NCI-H526 treated with DMSO at 0.1 percent for 48 hours (cell line): ENCODE results near the gene ZC3H12A.

Experiments
- DNase-seq: peaks from one replicate; lab custom pipeline; 2025; lab: John Stamatoyannopoulos, UW

The ZC3H12A gene

DNA sequence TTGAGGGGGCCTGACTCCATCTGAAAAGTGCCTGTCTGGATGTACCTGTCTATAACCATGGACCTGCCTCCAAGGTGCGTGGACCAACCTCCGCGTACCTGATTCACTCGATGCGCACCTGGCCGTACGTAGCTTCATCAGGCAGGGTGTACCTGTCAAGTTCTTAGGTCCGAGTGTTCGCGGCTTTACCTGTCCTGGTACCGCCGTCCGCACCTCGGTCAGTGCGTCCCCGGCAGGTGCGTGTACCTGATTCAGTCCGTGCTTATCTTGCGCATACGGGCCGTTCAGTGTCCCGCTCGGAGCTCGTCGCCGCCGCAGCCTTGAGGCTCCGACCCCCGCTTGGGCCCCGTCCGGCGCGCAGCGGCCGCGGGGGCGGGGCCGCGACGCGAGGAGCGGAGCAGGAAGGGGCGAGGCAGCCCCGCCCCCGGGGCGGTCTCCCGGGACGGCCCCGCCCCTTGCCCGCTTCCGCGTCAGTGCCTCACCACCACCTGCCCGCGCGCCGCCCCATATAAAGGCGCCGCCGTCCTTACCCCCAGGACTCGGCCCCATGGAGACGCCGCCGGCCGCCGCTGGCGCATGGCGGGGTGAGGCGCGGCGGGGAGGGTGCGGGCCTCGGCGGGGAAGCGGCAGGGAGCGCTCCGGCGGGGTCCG is at the start of gene ZC3H12A:
ZC3H12A (plus strand) TSS at position 535 of the 651 bp plus-strand sequence. CDS start 917 bp downstream, outside the sequence.
- DNase-seq = peak; percentile 88

DNA sequence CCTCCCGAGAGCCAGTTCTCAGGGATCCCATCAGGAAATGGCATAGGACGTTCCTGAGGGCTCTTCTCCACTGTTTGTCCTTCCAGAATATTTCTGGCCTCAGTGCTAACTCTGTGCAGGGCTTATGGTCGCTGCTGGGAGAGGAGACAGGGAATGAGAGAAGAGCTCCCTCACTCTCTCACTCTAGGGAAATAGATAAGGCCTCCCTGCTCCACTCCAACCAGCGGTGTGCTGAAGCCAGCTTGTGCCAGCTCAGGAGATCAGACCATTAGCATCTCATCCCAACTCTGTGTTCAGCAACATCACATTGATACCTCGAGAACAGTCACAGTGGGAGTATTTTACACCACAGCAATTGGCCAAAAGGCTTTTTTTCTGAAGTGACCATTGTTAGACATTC is 49.2 kb upstream of the ZC3H12A start:
- no peak for DNase-seq

DNA sequence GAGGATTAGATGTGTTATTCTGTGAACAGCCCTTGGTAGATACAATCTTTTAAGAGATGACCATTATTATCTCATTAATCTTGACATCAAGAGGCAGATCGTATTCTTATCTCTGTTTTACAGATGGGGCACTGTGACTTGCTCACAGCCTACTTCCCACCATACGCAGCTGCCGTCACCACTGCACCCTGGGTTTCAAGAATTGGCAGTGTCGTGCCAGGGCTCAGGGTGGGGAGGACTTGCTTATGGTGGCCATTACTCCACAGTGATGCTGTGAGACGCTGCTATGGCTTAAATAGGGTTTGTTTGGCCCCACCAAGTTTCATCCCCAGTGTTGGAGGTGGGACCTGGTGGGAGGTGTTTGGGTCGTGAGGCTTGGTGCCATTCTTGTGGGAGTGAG is 45.4 kb upstream of the ZC3H12A start:
- DNase-seq = no peak

DNA sequence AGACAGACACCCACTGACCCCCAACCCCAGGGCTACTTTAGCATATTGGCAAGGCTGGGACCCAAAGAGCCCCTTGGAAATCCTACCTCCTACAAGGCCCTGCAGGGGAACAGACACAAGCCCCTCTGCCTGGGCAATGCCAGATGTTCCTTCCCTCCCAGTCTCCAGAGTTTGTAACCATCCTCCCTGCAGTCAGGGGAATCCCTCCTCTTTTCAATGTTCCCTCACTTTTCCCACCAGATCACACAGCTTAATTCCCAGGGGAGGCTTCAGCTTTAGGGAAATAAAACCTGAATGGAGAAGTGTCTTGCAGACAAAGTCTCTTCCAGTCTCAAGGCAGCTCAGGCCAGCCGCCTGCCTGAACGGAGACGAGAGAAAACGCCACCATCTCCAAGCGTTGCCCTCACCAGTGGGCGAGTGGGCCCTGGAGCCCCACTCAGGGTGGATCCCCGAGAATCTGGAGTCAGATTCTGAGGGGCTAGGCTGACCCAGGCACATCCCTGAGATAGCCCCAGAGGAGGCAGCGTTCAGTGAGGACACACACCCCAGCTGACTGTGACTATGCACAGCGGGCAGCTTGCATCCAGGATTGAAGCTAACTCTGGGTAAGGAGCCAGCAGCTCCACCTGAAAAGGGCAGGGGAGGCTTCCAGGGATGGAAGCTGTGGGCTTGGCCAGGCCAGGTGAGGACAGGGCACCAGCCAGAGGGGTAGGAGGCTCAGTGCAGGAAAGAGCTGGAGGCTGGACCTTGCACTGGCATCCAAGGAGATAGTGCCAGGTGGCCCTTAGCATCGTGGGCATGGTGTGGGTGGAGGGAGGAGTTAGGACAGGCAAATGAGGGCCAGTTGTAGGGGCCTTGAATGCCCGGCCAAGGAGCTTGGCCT is 44.0 kb upstream of the ZC3H12A start:
- no peak for DNase-seq

DNA sequence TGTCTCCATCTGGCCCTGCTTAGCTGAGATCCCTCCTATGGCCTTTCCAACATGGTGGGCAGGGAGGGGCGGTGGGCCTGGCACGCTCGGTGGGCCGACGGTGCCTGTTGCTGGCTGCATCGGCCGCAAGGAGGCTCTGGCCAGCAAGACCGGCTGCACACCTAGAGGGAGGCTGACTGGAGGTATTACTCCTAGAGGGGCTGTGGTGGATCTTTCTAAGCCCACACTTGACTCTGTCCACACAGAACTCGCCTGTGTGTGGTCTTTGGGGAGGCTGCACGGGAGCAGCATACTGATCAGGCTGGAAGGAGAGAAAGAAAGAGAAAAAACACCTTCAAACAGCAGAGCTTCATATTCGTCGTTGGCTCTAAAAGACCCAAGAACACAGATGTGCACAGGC is 41.7 kb upstream of the ZC3H12A start:
- no peak for DNase-seq

DNA sequence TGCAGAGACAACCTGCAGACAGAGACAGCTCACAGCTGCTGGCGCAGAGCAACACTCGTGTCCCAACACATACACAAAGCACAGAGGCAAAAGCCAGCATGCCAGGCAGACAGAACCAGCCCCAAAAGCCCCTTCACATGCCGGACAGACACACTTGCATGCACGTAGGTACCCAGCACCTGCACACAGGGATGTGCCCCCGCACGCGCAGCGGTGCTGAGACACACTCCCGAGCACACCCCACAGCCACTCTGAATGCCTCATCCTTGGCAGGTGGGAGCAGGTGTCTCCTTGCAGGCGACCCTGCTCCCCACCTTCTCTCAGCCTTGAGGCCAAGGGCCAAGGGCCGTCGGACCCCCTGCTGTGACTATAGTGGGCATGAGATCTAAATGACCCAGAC is 41.2 kb upstream of the ZC3H12A start:
- no peak for DNase-seq

DNA sequence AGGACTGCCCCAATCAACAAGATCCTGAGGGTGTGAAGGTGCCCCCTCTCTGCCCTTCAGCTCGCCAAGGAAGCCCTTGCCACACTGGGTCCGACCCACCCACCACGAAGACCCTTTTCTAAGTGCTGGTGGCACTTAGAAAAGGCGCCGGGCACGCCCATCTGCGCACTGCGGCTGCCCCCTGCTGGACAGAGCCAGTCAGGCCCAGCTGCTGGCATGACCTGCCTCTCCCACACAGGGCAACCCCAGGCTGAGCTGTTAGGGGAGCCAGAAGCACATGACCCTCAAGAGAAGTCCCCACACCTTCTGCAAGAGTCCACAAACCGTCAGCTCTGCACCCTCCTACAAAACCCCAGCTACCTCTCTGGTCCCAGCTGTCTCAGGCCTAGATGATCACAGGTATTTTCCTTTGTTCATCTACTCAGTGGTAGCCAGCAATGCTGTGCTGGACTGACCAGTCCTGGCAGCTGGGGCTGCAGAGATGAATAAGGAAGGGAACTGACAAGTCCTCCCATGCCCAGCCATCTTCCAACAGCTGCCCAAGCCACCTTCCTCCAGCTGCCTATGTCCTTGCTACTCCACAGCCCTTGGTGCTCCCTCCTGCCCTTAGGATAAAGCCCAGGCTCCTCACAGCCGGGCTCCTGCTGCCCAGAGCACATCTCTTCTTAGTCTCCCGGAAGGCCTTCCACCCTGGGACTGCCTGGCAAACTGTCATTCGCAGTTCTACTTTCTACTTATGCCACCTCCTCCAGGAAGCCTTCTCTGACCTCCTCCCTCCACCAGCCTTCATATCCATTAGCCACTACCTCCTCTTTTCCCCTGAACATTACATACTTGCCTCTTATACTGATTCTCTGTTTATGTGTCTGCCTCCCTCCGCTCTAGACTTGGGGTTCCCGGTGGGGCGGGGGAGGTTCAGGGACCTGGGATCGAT is 39.8 kb upstream of the ZC3H12A start:
- peak; percentile 38 for DNase-seq

DNA sequence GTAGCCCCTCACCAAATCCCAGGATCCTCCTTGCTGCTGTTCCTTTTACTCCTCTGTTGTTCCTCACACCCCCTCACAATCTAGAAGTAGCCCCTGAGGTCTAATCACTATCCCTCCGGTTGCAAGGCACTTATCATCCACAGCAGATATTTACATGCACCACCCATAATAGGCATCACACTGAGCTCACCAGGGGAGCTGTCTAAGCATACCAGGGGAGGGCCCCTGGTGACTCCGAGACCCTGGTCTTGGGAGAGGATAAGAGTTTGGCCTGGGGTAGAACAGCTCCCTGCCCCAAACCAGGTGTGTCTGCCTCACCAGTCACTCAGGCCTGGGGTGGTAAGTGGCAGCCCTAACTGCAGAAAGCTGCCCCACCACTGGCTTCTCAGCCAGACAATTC is 37.3 kb upstream of the ZC3H12A start:
- no peak for DNase-seq

DNA sequence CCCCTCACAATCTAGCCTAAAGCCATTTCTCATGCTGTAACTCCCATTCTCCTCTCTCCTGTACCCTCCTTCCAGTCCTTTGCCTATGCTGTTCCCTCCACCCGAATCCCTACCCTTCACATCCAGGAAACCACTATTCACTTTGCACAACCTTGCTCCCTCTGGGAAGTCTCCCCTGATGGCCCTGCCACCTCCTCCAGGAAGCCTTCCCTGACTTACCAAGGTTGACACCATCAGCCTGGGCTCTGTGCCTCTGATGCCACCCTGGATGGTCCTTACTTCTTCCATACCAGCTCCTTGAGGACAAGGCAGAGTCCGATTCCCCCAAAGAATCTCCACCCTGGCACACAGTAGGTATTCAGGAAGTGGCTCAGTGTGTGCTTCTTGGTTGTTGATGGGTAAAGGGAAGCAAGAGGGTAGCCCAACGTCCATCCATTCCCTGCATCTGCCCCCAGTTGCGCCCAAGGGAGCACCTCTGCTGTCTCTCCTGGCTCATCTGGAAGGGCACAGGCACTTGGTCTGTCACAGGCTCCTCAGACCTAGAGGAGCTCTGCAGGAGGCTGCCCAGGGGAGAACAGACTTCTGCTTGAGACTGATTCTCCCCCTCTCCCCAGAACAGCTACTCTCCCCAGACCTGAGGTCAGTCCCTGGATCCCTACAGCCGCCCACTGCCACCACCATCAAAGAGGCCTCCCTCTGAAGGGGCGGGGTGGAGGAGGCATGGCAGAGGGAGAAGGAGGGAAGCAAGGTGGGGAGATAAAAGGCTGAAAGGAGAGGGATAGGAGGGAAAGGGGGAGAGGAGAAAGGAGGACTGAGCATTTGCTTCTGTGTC is 36.1 kb upstream of the ZC3H12A start:
- no peak for DNase-seq

DNA sequence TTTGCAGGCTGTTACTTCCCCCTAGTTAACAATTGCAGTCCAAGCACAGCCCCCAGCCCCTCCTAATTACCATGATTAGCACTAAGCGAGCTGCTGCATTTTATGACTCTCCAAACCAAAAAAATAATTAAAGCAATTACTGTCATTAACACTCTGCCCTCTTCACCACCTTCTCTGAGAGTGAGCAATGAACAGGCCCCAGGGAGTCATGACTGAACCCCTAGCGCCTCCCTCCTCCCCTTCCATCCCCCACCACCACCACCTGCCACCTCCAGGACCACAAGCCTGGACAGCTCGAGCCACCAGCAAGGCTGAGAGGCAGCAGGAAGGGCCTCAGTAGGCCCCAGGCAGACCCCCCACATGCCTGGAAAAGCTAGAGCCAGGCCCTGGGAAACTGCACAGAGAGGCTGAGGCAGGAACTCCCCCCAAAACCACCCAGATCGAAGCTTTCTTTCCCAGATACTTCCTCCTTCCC is 35.5 kb upstream of the ZC3H12A start:
- no peak for DNase-seq

DNA sequence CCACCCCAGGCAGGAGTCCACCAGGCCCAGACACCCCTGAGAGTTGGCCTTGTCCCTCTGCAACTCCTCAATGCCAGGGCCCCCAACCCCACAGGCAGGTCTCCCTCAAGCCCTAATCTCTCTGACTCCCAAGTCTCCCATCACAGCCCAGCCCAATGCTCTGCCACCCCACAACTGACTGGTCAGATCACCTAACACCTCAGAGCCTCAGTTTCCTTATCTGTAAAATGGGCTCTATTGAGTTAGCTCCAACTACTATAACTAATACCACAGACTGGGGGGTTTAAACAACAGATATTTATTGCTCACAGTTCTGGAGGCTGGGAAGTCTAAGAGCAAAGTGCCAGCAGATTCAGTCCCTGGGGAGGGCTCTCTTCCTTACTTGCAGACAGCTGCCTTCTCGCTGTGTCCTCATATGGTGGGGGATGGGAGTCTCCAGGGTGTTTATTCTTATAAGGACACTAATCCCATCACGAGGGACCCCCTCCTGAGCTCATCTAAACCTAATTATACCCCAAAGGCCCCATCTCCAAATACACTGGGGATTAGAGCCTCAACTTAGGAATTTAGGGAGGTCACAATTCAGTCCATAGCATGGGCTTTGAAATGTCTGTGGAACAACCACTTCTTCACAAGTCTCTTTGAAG is 34.9 kb upstream of the ZC3H12A start:
- no peak for DNase-seq

DNA sequence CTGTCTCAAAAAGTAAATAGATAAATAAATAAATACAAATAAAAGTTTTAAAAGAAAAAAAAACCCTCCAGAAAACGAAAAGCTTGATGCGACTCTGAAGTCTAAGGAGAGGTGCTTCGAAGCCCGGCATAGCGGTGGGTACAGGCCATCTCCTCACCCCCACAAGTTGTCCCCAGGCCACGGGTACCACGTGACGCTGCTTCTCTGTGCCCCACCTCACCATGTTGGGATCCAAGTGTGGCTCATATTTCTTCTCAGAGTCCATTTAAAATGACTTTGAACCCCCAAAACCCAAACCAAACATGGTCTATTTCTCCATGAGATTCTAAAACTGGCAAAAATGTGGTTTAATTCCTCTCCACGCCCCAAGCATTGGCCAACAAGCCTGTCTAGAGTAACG is 32.9 kb upstream of the ZC3H12A start:
- no peak for DNase-seq

DNA sequence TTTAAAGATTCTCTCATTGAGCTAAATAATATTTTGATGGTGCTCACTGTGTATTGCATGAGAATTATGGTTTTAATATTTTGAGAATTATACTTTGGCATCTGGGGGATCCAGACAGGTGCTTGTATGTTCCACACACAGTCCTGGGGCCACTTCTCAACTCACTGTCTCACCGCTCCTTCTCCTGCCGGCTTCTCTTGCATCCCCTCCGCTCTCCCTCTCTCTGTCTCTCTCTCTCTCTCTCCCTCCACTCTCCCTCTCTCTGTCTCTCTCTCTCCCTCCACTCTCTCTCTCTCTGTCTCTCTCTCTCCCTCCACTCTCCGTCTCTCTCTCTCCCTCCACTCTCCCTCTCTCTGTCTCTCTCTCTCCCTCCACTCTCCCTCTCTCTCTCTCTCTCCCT is 32.2 kb upstream of the ZC3H12A start:
- DNase-seq = no peak

DNA sequence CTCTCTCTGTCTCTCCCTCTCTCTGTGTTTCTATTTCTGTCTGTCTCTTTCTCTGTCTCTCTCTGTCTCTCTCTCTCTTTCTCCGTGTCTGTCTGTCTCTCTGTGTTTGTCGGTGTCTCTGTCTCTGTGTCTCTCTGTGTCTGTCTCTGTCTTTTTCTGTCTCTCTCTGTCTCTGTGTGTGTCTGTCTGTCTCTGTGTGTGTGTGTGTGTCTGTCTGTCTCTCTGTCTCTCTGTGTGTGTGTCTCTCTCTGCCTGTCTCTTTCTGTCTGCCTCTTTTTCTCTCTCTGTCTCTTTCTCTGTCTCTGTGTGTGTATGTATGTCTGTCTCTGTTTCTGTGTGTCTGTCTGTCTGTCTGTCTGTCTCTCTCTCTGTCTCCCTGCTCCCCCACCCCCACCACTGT is 31.7 kb upstream of the ZC3H12A start:
- DNase-seq = no peak

DNA sequence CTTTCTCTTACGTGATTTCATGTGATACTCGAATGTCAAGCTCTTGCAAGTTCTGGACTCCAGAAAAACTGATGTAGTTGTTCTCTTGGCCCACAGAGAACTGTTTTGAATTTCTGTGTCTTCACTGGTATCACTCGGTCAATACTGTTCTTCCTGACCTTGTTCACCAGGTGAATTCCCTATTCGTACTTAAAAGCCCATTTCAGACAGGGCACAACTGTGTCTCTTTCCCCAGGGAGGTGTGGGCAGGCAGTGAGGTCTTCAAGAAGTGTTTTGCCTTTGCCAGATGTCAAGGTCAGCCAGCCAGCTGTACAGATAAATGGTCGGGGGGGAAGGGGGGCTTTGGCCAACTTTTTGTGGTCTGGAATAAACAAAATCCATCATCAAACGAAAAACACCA is 27.5 kb upstream of the ZC3H12A start:
- no peak for DNase-seq

DNA sequence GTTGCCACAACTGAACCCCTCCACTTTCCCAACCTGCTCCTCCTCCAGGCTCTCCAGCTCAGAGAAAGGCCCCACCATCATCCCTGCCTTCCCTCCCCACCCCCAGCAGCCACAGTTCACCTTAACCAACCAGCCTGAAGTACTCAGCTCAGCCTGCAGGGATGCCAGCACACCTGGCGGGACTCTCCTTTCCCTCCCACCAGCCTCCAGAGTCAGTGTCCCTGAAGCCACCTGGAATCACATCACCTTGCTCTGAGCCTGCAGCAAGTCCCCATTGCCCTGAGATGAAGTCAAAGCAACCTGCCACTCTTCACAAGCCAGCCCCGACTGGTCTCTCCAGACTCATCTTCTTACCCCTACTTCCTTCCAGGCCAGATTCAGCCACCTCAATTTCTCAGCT is 26.2 kb upstream of the ZC3H12A start:
- DNase-seq = no peak

DNA sequence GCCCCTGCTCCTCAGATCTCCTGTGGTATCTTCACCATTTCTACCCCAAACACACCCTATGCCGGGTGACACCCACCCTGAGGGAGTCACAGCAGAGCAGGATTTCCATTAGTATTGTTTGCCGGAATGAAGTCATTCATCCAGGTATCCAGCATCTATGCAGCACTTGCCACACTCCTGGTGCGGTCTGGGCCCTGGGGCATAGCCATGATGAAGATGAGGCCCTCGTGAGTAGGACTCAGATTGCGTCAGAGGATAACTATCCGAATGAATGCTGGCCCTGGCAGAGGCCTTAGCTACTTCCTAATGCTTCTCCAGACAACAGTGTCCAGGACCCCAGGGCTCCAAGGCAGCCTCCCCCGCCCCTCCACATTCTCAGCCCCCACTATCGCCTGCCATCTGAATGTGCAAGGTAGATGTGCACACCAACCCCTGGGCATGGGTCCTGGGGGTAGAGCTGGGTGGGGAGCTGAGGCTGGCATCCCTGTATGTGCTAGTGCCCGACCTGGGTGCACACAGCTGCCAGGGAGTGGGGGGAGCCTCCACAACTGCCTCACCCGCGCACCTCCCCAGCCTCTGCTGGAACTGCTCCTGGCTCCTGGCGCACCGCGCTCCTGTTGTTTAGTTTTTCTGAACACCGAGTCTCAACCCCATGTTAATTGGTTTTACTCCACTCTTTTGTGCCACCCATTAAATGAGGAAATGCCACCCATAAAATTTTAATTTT is 25.5 kb upstream of the ZC3H12A start:
- DNase-seq = peak; percentile 10

DNA sequence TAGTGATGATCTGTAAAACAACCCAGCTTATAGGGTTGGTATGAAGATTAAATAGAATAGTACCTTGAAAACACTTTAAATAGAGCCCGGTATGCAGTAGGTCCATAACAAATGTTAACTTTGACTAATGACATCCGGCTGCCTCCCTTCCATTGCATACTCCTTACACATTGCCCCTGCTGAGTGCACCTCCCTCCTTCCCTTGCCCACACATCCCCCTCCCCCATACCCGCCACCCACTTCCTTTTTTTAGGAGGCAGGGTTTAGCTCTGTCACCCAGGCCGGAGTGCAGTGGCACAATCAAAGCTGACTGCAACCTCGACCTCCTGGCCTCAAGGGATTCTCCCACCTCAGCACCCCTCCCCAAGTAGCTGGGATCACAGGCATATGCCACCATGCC is 24.4 kb upstream of the ZC3H12A start:
- DNase-seq = no peak

DNA sequence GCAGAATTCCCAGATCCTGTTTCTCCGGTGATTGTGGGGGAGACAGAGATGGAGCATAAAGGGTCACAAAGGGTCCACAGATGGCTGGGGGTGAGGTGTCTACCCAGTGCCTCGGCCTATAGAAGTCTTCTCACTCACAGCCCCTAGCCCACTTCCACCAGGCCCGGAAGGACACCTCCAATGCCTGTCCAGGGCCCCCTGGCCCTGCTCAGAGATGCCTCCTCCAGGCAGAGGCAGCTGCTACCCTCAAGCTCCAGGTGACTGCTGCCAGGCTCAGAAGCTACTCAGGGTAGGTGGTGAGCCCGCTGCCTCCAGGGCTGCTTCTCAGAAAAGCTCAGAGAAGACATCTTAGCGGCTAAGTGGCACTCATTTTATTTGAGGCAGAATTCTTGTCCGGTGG is 22.0 kb upstream of the ZC3H12A start:
- DNase-seq = no peak

DNA sequence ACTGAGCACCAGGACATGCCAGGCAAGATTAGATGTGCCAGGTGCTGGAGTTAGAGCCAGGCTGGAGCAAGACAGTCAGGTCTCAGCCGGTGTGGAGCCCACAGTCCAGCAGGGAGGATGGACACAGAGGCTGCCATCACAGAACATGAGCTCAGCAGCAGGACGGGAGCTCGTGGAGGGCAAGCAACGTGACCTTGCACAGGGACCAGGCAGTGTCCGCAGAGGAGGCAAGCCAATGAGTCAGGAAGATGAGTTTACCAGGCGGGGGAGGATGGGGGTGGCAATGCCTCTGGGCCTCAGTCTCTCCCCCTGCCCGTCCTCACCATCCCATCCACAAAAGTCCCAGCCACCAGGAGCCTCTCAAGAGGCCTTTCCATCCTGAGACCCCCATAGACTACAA is 20.7 kb upstream of the ZC3H12A start:
- DNase-seq = no peak
